ENCODE measurements around the gene TNFRSF4.

DNA sequence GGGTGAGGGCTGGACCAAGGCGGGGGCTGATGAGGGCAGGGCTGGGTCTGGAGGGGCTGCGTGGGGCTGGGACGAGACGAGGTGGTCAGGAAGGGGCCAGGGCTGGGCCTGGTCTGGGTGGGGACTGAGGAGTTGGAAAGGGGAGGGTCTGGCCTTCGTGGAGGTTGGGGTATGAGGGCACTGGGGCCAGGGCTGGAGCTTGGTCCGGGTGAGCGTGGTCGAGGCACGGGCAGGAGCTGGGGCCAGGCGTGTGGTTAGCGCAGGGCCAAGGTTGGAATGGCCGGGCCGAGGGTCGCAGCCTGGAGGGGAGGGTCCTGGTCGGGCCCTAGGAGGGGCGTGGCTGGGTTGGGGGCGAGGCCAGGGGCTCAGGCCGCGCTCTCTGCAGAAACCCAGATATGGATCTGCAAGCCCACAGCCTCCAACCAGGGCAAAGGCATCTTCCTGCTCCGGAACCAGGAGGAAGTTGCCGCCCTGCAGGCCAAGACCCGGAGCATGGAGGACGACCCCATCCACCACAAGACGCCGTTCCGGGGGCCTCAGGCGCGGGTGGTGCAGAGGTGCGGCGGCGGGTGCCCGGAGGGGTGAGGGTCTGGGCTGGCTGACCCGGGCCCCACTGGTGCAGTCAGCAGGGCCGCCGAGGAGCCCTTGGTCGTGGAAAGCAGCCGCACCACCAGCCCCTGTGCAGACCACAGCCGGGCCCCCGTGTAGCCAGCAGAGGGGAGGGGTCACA lies 31.3 kb downstream of the TNFRSF4 start:
- TF ChIP-seq POLR2A (IDR thresholded peaks at IDR 0.05; ENCODE audit: extremely low read depth, insufficient read length) (no peak), CTCF (IDR thresholded peaks at IDR 0.05; ENCODE audit: low read depth, low read length) (no peak), MYC (IDR thresholded peaks at IDR 0.05; ENCODE audit: low read depth, low read length) (no peak)
- TF ChIP-seq, protein P1, sequence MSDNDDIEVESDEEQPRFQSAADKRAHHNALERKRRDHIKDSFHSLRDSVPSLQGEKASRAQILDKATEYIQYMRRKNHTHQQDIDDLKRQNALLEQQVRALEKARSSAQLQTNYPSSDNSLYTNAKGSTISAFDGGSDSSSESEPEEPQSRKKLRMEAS (IDR thresholded peaks at IDR 0.05; ENCODE audit: low read depth, low read length), result no peak

All from NB4 (cell line).